Measurements from ENCODE around the gene PLA1A. TPM values are rescaled to one million over a fixed set of nuclear protein-coding genes. Genes with fewer than 3 reads are reported as not detected.

The PLA1A gene
- total RNA-seq, 1 experiment from 2014 or later: not detected

DNA sequence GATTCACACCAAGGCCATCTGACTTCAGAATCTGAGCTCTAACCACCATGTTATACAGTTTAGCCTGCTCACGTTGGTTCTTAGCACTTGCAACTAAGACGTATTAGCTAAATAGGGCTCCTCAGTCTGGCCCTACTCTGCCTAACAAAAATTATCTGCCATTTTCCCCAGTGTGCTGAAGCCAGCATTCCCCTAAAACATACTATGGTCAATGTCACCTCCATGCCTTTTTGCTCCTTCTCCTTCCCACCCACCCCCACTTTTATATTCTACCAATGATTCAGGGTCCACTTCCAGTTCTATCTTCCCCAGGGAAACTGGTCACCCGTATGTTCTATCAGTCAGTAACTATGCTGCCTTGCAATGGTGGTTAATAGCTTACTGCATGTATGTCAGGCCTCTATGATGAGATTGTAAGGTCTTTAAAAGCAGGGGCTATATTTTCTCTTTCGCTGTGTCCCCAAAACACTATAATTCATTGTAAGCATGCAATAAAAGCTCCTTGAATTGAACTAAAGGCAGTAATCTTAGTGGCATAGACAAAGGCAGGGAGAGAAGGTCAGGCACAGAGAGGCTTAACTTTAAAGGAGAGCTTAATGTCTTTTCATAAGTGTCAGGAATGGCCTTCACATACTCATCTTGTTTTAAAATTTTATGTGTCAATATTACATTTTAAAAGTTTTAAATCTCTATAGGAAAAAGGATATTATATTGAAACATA lies 39.4 kb downstream of the PLA1A start:
- no peak for DNase-seq (ENCODE audit: low read depth)

DNA sequence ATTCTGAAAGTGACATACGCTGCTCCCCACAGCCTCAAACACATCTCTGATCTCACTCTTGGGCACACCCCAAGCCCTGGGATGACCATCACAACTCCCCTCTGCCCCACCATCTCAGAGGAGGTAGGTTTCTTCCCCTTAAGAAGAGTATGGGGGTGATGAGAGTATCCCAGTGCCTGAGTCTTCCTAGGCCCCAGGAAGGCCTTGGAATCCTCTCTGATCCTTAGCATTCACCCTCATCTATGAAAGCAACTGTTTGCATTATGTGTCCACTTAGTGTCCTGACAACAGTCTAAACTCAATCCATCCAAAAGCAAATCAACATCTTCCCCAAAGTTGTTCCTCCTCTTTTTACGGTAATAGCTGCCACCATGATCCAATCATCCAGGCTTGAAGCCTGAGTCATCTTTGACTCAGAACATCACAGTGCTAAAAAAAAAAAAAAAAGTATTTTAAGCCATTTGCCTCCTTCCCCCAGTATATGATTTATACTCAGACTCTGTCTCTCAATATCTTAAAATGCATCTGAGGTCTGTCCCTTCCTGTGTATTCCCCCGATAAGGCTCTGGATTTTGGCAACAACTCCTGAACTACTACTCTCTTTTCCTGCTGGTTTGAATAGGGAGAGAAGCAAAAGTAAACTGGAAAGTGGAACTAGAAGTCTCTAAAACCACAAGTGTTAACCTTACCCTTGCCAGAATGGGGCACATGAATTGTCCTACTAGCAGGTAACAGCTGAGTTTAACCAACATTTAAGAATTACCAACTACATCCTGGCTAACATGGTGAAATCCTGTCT lies 40.2 kb downstream of the PLA1A start:
- peak; percentile 77 for DNase-seq (ENCODE audit: low read depth)

DNA sequence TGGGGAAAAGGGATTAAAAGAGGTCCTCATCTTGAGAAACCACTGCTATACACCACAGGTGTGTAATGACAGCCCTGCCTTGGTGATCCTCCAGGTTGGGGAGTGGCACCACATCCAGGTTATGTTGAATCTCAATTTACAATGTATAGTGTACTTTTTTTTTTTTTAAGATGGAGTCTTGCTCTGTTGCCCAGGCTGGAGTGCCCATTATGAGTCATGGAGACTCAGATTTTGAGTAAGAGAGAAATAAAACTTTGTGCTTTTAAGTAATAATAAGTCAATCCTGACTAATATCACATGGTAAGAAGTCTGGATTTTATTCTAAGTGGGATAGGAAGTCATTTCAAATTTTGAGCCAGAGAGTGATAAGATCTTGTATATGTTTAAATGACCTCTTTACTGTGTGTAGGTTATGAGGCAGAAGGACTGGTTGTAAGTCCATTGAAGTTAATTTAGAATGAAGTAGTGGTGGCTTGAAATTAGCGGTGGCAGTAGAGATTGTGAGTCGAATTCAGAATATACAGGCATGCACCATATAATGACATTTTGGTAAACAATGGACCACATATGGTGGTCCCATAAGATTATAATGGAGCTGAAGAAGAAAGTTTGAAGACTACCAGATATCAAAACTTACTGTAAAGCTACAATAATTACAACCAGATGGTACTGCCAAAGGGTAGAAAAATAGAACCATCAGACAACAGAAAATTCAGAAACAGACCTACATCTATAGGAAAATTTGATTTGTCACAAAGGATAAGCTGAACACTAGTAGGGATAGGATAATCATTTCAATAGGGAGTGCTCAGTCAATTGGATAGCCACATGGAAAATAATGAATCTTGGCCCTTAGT lies 42.0 kb downstream of the PLA1A start:
- no peak for DNase-seq (ENCODE audit: low read depth)

DNA sequence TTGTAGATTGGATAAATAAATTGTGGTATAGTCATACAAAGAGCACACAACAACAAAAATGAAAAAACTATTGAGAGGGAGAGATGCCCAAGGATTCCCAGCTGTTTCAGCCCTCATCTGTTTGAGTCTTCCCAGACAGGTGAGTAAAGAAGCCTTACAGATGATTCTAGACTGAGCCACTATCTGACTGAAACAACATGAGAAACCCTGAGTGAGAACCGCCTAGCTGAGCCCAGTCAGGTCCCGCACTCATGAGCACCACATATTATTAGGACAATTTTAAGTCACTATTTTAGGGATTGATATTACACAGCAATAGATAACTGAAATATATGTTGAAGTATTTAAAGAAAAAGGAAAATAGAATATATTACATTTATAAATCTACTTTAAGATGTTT lies 43.7 kb downstream of the PLA1A start:
- DNase-seq (ENCODE audit: low read depth): no peak

DNA sequence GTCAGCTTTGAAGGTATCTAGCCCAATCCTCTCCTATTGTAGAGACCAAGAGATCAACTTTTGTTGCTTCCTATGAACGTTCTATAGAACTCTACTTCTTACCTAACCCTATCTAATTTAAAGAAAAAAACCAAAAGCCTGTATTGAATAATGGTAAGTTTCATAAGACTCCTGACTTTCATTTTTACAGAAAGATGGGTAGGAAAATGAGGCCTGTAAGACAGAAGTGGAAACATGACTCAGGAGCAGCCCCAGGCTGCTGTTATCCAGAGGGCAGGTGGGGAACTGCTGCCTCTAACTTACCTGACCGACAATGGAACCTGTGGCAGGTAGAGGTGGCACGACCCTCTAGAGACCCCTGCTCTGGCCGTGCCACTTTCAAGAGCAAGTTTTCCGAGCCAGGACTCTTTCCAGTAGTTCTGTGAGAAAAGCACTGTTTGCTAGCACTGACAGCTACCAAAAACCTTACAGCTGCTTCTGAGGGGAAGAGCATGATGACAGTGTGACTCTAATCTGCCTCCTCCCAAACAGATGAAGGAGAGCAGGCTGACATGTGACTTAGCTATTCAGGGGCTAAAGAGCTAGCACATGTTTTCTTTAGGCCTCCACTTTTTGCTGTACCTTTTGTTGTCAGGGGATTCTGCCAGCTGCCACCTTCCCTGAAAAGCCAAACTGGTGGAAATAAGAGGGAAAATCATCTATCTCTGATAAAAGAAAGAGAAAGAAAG lies 45.2 kb downstream of the PLA1A start:
- DNase-seq (ENCODE audit: low read depth): peak; percentile 27

DNA sequence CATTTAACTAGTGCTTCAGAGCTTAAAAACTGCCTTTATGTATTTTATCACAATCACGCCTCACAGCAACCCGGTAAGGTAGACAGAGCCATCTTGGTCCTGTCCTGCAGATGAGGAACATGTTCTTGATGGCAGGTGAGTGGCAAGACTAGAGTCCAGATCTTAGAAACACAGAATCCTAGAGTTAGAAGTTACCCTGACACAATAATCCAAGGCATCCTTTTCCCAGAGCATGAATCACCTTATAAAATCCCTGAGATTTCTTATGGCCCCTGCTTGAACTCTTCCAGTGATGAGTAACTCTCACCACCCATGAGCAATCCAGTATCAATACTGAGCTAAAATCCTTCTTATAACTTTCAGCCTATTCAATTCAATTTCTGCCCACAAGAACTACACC lies 45.8 kb downstream of the PLA1A start:
- peak; percentile 71 for DNase-seq (ENCODE audit: low read depth)

DNA sequence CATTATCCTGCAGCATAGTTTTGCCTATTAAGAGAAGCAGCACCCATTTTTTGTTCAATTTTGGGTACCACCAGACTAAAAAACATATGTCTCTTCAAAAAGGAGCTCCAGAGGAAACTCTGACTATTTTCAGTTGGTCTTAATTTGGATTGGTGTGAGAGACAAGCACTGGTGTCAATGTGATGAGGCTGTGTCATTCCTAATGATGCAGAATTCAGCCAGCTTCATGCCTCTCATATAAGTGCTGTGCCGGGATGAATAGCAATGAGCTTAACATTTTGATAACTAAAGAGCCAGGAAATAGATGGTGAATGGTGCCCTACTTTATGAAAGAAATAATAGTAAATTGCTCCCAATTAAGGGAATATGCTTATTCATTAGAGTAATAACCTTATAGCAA lies 46.8 kb downstream of the PLA1A start:
- no peak for DNase-seq (ENCODE audit: low read depth)

DNA sequence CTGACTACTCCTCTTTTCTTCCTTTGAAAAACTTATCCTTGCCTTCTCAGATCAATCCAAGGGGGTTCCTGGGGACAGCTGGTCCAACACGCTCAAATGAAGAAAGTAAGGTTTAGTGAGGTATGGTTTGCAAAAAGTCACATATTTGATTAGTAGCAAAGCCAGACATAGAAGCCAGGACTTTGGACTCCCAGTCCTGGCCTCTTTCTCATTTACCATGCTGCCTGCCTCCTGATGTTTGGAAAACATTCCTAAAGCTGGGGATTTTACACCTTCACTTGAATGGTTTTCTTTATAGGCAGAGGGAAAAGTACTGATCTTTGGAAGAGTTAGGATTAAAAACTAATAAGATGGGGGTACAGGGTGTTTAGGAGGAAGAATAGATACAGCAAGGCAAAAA lies 48.1 kb downstream of the PLA1A start:
- DNase-seq (ENCODE audit: low read depth): no peak

DNA sequence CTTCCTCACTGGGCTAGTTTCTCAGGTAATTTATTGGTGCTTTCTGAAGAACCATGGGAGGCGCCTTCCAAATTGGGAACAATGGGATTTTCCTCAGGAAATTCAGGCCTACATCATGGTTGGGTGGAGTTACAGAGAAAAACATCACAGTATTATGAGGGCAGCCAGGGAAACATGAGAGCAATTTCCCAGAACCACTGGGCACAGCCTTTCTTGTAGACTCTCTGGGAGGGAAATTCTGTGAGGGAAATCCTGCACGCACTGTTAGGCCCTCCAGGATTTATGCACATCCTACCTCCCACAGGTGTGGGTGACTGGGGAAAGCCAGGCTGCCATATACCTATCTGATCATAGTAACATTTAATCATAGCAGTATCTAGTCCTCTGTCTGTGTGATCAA lies 49.5 kb downstream of the PLA1A start:
- no peak for DNase-seq (ENCODE audit: low read depth)

DNA sequence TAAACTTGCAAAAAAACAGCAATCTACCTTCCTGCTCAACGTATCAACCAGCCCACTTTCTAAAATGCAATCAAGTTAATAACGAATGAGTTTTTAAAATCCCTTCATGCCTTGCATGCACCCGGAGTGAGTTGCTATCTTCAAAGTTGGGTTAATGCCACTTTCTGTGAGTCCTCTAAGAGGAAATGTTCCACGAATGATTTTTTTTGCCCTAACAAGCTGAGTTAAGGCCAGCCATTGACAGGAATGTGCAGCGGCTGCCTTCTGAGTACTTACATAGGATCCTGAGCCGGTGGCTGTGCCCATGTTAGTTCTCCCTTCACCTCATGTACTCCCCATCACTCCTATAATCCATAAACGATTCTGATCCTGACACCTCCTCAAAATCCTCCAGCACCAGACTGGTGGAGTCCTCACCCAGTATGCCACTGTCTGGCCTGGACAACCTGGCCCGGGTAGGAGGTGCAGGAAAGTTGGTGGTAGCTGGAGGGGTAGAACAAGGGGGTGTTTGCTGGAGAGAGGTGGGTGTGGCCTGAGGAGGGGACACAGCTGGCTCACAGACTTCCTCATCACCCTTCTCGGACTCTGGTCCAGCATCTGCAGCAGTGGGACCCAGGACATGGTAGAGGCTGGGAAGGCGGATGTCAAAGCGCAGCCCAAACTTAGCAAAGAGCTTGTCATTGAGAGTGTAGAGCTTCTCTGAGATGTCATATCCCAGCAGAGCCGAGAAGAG lies 50.3 kb downstream of the PLA1A start:
- no peak for DNase-seq (ENCODE audit: low read depth)

DNA sequence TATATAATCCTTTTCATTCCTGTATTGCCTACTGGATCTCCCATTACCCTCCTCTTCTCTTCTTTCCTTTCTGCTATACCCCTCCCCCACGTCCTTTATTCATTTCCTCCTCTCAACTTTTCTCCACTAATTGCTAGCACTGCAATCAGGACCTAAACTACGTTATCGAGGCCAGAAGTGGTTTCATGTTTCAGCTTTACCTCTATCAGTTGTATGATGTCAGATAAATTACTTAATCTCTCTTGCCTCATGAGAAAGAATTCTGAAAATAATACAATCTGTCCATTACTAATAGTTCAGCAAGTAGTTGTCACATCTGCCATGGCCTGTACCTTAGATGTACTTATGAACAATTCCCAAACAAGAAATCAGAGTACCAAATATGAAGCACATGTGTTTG lies 52.1 kb downstream of the PLA1A start:
- DNase-seq (ENCODE audit: low read depth): no peak

DNA sequence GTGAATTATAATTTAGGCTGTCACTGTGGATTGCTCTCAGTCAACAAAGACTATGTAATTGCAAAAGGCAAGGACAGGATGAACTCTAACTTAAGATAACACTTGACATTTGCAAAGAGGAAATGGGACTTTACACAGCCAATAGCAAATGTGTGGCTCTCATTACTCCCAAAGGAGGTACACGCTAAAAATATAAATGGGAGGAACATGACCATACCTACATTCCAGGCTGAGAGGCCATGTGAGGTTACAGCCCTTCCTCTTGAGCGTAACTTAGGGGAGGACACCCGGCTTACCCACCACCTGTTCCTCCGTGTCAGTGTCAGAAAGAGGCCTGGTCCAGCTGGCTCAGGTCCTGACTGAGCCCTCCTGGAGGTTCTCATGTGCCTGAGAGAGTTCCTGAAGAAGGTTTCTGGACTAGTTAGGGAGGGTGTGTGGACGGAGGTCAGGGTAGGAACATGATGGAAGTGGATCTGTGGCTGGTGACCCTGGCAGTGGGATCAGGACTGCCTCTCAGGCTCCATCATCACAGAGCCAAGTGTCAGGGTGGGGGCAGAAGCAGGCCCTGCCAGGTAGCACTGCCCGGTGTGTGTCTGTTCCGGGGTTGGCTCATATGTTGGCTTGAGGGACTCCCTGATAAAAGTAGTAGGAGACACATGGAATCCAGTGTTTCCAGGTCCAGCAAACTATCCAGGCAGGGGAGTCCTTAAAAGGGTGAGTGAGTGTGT lies 54.8 kb downstream of the PLA1A start:
- no peak for DNase-seq (ENCODE audit: low read depth)

DNA sequence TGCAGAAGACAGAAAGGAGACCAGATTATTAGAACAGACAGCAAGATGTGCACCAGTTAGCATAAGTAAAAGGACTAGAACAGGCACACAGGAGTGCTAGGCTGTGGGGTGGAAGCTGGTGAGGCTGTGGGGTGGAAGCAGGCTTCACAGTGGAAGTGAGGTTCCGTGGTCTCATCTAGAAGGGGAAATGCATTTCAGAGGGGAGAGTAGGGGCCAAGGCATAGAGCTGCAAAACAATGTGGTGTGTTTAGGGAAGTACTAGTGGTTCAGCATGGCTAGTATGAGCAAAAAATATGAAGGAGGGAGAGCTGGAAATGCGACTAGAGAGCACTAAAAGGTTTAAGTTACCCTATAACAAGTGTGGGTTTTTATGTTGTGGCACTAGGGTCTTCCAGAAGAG lies 56.2 kb downstream of the PLA1A start:
- DNase-seq (ENCODE audit: low read depth): no peak

DNA sequence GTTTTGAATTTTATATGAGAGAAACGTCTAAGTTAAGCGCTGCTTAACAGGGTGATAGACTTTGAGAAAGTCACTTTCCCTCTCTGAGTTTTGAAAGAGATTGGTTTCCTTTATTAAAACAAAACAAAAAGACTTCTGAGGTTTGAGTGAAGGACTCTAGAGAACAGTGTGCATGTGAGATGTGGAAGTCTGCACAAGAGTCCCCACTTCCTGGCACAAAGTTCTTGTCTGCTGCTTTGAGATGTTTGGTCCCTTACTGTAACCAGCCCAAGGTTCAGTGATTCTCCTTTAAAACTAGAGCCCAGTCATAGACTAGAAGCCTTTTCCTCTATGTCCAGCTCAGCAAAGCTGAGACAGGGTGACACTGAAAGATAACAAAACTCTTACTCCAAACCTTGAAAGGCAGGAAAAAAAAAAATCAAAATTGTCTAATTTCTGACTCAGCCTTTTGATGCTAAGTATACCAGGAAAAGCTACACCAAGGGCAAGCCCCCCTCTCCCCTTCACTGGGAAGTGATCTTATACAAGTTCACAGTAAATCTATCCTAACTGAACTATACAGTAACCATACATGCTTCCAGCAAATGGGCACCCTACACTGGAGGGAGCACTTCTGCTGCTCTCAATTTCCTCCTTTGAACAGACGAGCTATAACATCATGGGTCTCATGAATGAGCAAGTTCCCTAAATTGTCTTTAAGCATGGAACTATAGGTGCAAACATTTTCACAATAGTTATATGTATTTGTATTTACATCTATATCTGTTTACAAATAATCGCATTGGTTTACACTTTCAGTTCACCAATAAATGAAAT lies 60.4 kb downstream of the PLA1A start:
- DNase-seq (ENCODE audit: low read depth): no peak

DNA sequence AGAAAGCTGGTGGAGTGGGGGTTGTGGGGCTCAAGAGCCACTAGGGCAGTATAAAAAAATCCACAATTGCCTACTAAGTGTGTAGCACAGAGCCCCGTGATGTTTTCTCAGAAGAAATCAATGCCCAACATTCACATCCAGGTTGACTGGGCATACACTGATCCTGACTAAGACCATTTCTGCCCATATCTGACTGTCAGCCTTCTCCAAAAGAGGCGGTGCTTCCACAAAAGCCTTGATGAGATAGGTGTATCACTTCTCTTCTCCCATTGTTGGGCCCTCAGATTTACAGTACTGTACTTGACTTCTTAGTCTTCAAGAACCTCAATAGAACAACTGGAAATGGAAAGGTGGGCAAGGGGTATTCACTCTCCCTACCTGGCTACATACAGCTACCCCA lies 61.3 kb downstream of the PLA1A start:
- no peak for DNase-seq (ENCODE audit: low read depth)

DNA sequence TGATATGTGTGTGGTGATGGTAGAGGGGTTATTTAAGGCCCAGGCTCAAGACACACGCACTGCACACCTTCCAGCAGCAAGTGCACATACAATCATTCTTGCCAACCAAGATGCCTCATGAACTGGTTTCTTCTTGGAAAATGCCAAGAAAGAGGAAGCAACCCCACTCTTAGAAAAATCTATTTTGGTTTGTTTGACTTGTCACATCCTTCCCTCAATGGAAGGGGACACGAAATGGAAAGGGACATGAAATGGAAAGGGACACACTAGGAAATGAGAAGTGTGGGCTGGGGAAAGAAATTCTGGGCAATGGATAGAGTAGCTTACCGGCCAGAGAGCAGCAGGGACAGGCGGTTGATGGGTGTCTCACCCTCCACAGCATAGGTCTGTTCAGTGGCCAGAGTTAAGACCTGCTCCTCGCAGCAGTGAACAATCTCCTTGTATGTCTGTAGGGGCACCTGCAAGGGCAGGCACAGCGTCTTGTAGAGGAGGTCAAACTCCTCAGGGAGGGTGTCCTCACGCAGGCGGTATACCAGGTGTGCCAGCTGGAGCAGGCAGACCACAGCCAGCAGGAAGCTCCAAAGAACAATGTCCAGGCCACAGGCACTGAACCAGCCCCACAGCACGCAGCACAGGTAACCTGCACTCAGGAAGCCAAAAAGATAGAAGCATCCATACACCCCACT lies 62.1 kb downstream of the PLA1A start:
- no peak for DNase-seq (ENCODE audit: low read depth)

DNA sequence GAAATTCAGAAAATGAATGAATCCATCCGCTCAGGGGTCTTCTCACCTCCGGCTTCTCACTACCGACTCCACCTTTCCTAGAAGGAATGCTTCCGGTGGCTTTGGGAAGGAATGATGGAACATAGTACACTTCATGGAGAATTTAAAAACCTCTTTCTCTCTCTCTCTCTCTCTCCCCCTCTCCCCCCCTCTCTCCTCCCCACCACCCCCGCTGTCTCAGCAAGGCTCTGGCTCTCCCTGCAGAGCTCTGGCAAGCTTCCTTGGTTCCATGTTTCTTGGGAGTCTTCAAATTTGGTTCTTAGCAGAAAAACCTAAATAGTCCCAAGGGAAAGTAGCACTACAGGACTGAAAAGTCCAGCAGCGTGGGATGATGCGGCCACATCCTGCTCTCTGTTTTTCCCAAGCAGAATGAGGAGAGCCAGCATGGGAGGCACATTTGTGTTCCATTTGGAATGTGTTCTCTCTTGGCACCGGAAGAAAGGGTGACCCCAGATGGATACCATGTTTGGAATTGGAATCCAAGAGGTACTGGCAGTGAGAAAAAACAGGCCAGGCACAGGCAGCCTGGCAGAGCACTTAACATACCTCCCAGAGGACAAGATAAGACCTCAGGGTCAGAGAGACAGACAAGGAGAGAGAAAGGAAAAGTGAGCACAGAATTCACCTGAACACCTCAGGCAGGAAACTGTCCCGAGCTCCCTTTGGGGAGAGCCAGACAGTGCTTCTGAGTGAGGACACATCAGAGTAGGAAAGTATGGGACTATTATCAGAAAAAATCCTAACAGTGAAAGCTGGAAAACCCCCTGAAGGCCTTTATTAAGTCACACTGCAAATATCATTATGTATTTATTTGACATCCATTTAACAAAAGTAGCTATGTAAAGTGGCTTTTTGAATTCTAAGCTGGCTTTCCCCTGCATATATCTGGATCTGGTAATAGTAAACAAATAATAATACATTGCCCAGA lies 63.1 kb downstream of the PLA1A start, which contains the start of gene POPDC2:
TSS of gene POPDC2 (minus strand) at position 116 of the 967 bp plus-strand sequence. CDS start 166 bp downstream, outside the sequence.
- peak; percentile 28 for DNase-seq (ENCODE audit: low read depth)

Data from Daoy (cell line).